B cell (primary cell): ENCODE measurements around the gene OSBPL1A. TPM values are rescaled to one million over a fixed set of nuclear protein-coding genes. Genes with fewer than 3 reads are reported as not detected.

Experiments used
- ATAC-seq: fragments of 200-7000 bp; cut with Tn5 transposase; one replicate; pipeline ENCODE4 v1.10.0; 2021; ENCODE audit warnings: low read depth, mild to moderate bottlenecking, moderate number of reproducible peaks, moderate library complexity
- CTCF ChIA-PET: fragments of 350-600 bp; sonication (Branson Sonifier 250); formaldehyde crosslinking; loops from one replicate; lab custom pipeline; 2021; ENCODE audit warnings: antibody characterized with exemption, inconsistent platforms; lab: Charles Lee
- POLR2A ChIA-PET: fragments of 350-600 bp; sonication (Branson Sonifier 250); formaldehyde crosslinking; loops from one replicate; lab custom pipeline; 2021; ENCODE audit warnings: antibody characterized with exemption; lab: Charles Lee
- DNase-seq: peaks from one replicate; pipeline ENCODE4 v3.0.0; 2013
- H2AFZ ChIP-seq: 2 replicates; pipeline ENCODE4 v1.6.1; 2012; ENCODE audit warnings: mild to moderate bottlenecking, low read depth, low read length; ENCODE audit not compliant: insufficient read depth, poor library complexity, severe bottlenecking
- H3K27ac ChIP-seq, 2 donors: 1 replicate in 1 of 2; 2 replicates in 1 of 2; pipeline ENCODE4 v1.5.1; 2012 to 2013; ENCODE audit warnings: low read length in 2 of 2, mild to moderate bottlenecking in 2 of 2, moderate library complexity in 1 of 2
- H3K27me3 ChIP-seq, 4 experiments: fragments of 200-600 bp in 1 of 4; sonication (generic) in 1 of 4; replicated peaks in 1 of 4; 1 replicate in 2 of 4; 2 replicates in 2 of 4; pipeline versions ENCODE4 v1.6.1 to v1.7.0; 2013 to 2016; ENCODE audit warnings: low read length in 3 of 4, mild to moderate bottlenecking in 2 of 4, mixed read lengths in 1 of 4, moderate library complexity in 1 of 4; ENCODE audit not compliant: insufficient read depth in 4 of 4, control insufficient read depth in 3 of 4; ENCODE audit errors: control extremely low read depth in 1 of 4
- H3K36me3 ChIP-seq, 2 experiments: replicated peaks in 1 of 2; 1 replicate in 1 of 2; 2 replicates in 1 of 2; pipeline versions ENCODE4 v1.6.1 to v1.7.1; 2013; ENCODE audit warnings: low read length in 1 of 2; ENCODE audit not compliant: insufficient read depth in 2 of 2, control insufficient read depth in 1 of 2; ENCODE audit errors: control extremely low read depth in 1 of 2, extremely low read depth in 1 of 2
- H3K4me1 ChIP-seq, 2 donors: fragments of 200-600 bp in 1 of 2; sonication (generic) in 1 of 2; 1 replicate in 1 of 2; 2 replicates in 1 of 2; pipeline versions ENCODE4 v1.5.1 to v1.6.1; 2013 to 2017; ENCODE audit warnings: low read length in 2 of 2; ENCODE audit not compliant: control insufficient read depth in 2 of 2, insufficient read depth in 2 of 2
- H3K4me2 ChIP-seq: replicated peaks from 2 replicates; pipeline ENCODE3; 2012; ENCODE audit warnings: mild to moderate bottlenecking, low read depth, low read length; ENCODE audit not compliant: poor library complexity, severe bottlenecking
- H3K4me3 ChIP-seq, 5 experiments: fragments of 200-600 bp in 1 of 5; sonication (generic) in 1 of 5; 1 replicate in 3 of 5; 2 replicates in 2 of 5; pipeline versions ENCODE4 v1.5.1 to v1.7.0; 2011 to 2016; ENCODE audit warnings: low read length in 4 of 5, mild to moderate bottlenecking in 4 of 5, low read depth in 2 of 5, control low read depth in 1 of 5, moderate library complexity in 1 of 5; ENCODE audit not compliant: insufficient read depth in 1 of 5; ENCODE audit errors: control extremely low read depth in 1 of 5, extremely low read depth in 1 of 5
- H3K79me2 ChIP-seq: fragments of 200-600 bp; sonication (generic); one replicate; pipeline ENCODE4 v1.6.0; 2016; ENCODE audit warnings: low read length; ENCODE audit not compliant: control insufficient read depth, insufficient read depth
- H3K9ac ChIP-seq: fragments of 200-600 bp; sonication (generic); 2 replicates; pipeline ENCODE4 v1.6.1; 2017; ENCODE audit warnings: mild to moderate bottlenecking, low read length, moderate library complexity
- H3K9me3 ChIP-seq, 3 donors: one replicate each; pipeline versions ENCODE4 v1.6.1 to v1.7.1; 2013; ENCODE audit warnings: low read length in 2 of 3; ENCODE audit not compliant: control insufficient read depth in 2 of 3, insufficient read depth in 1 of 3; ENCODE audit errors: control extremely low read depth in 1 of 3
- H4K20me1 ChIP-seq: 2 replicates; pipeline ENCODE4 v1.6.0; 2012; ENCODE audit warnings: mild to moderate bottlenecking, low read length; ENCODE audit not compliant: insufficient read depth, control insufficient read depth, poor library complexity, severe bottlenecking
- H3K27ac Mint-ChIP-seq: one replicate; pipeline ENCODE4 v1.8.0; 2021; ENCODE audit warnings: mixed read lengths
- H3K27me3 Mint-ChIP-seq: one replicate; pipeline ENCODE4 v1.8.0; 2021; ENCODE audit warnings: mixed read lengths
- H3K4me1 Mint-ChIP-seq: one replicate; pipeline ENCODE4 v1.8.0; 2021; ENCODE audit warnings: mixed read lengths
- H3K4me3 Mint-ChIP-seq: one replicate; pipeline ENCODE4 v1.8.0; 2021; ENCODE audit warnings: mixed read lengths
- H3K9me3 Mint-ChIP-seq: one replicate; pipeline ENCODE4 v1.8.0; 2022; ENCODE audit warnings: mixed read lengths; ENCODE audit not compliant: insufficient read depth
- CTCF ChIP-seq: fragments of 200-600 bp; IDR thresholded peaks from one replicate; pipeline ENCODE4 v1.8.0; 2022; ENCODE audit warnings: antibody characterized with exemption, mild to moderate bottlenecking
- EZH2 ChIP-seq: IDR thresholded peaks from 2 replicates; pipeline ENCODE4 v1.6.1; 2012; ENCODE audit warnings: borderline replicate concordance, low read depth, mild to moderate bottlenecking, moderate library complexity, low read length; ENCODE audit not compliant: insufficient read depth, poor library complexity, severe bottlenecking
- WGBS: methylation state at CpG from one replicate; pipeline ENCODE4 v1.1.5; 2013; ENCODE audit warnings: missing lambda C conversion rate; ENCODE audit not compliant: insufficient coverage; 5-methylcytosine and 5-hydroxymethylcytosine counted together
- intact Hi-C: fragments of 100-400 bp; cut with micrococcal nuclease; formaldehyde crosslinking; loops from one replicate; pipeline ENCODE4 v1.10.0; 2022
- polyA plus RNA-seq: library from polyadenylated mRNA; depleted of rRNA; stranded (reverse); fragments of >200 nt; gene quantifications from 2 replicates; pipeline ENCODE4 v1.2.3, GENCODE V29; 2012
- total RNA-seq, 2 donors: library from RNA; stranded (reverse); fragments of 120-200 nt in 1 of 2; gene quantifications; 1 replicate in 1 of 2; 2 replicates in 1 of 2; pipeline versions ENCODE4 v1.2.3 to v1.2.4, GENCODE V29; 2013 to 2022

Gene OSBPL1A
- total and polyA plus RNA-seq, 2 donors (not counting 1 experiment from before 2014, with no cell fraction given), result 0.57 to 0.86 TPM

- no peaks in the 10 kb centered on the region for H3K9me3 Mint-ChIP-seq
- Histone ChIP-seq H3K4me1 (no peaks in the 10 kb centered on the region), H3K79me2 (no peaks in the 10 kb centered on the region), H4K20me1 (no peaks in the 10 kb centered on the region), H3K9ac (no peak overlapping the region), H3K27ac (no peak overlapping the region), H3K27me3 (no peaks in the 10 kb centered on the region), H3K9me3 (no peaks in the 10 kb centered on the region), H3K36me3 (no peaks in the 10 kb centered on the region), H3K4me2 (no peak overlapping the region), H2AFZ (no peak overlapping the region), H3K4me3 (no peak overlapping the region)
- H3K27ac Mint-ChIP-seq, result no peak overlapping the region
- CTCF ChIA-PET, result no interaction called here
- WGBS, result no CpG with 5 or more reads among the region's 5 CpGs
- ATAC-seq, result no peak
- DNase-seq, result no peak
- intact Hi-C loops, result no loop called here
- H3K4me1 Mint-ChIP-seq, result no peaks in the 10 kb centered on the region
- H3K27me3 Mint-ChIP-seq, result peaks cover 11% of the 10 kb centered on the region
- POLR2A ChIA-PET, result no interaction called here
- TF ChIP-seq EZH2 (no peak), CTCF (no peak)
- no peak overlapping the region for H3K4me3 Mint-ChIP-seq
These were observed 163.3 kb downstream of the OSBPL1A start for GRCh38 chr18:24234330-24234729.

GRCh38 chr18:24232800-24233199, 164.8 kb downstream of the OSBPL1A start:
- no peak overlapping the region for H3K4me2 ChIP-seq
- TF ChIP-seq CTCF (no peak), EZH2 (no peak)
- POLR2A ChIA-PET, result no interaction called here
- no peak overlapping the region for H3K27ac Mint-ChIP-seq
- no peak overlapping the region for H3K9ac ChIP-seq
- ATAC-seq (no peak), DNase-seq (no peak)
- peaks cover 13% of the 10 kb centered on the region for H3K27me3 Mint-ChIP-seq
- H3K4me3 ChIP-seq, result no peak overlapping the region
- CTCF ChIA-PET, result no interaction called here
- H3K9me3 ChIP-seq, result no peaks in the 10 kb centered on the region
- H3K27me3 ChIP-seq, result no peaks in the 10 kb centered on the region
- H3K4me1 Mint-ChIP-seq, result no peaks in the 10 kb centered on the region
- no CpG with 5 or more reads among the region's 5 CpGs for WGBS
- H3K9me3 Mint-ChIP-seq, result no peaks in the 10 kb centered on the region
- intact Hi-C loops, result no loop called here
- H2AFZ ChIP-seq, result no peak overlapping the region
- H3K4me3 Mint-ChIP-seq, result no peak overlapping the region
- H3K79me2 ChIP-seq, result no peaks in the 10 kb centered on the region
- H3K27ac ChIP-seq, result no peak overlapping the region
- no peaks in the 10 kb centered on the region for H3K36me3 ChIP-seq
- H4K20me1 ChIP-seq, result no peaks in the 10 kb centered on the region
- H3K4me1 ChIP-seq, result no peaks in the 10 kb centered on the region
